T-helper 2 cell (primary cell): ENCODE measurements around the gene LEKR1.
A peak's percentile ranks its signal among the peaks of the same experiment; 100 is the strongest.
"Not testable (repeated sequence)": the region's sequence is repeated elsewhere in the genome, so short reads cannot be mapped to it uniquely, and the experiment has no call there.

Source experiments
- DNase-seq, 5 experiments: peaks; one replicate each; pipeline versions ENCODE4 v3.0.0 to v3.0.0-alpha.2; 2012 to 2022

Gene LEKR1

GRCh38 chr3:156910022-156910421 lies 83.9 kb downstream of the LEKR1 start:
- DNase-seq = no peak

- not testable (repeated sequence) for DNase-seq
Observed at GRCh38 chr3:156910831-156911230, 84.7 kb downstream of the LEKR1 start.

DNA sequence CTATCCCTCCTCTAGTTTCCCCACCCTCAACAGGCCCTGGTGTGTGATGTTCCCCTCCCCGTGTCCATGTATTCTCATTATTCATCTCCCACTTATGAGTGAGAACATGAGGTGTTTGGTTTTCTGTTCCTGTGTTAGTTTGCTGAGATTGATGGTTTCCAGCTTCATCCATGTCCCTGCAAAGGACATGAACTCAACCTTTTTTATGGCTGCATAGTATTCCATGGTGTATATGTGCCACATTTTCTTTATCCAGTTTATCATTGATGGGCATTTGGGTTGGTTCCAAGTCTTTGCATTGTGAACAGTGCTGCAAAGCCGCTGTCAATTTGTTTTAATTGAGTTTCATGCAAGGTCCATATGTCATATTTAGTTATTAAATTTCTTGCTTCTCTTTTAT lies 88.1 kb downstream of the LEKR1 start:
- not testable (repeated sequence) for DNase-seq

- DNase-seq = no peak
Observed at GRCh38 chr3:156915372-156915771, 89.2 kb downstream of the LEKR1 start.

DNA sequence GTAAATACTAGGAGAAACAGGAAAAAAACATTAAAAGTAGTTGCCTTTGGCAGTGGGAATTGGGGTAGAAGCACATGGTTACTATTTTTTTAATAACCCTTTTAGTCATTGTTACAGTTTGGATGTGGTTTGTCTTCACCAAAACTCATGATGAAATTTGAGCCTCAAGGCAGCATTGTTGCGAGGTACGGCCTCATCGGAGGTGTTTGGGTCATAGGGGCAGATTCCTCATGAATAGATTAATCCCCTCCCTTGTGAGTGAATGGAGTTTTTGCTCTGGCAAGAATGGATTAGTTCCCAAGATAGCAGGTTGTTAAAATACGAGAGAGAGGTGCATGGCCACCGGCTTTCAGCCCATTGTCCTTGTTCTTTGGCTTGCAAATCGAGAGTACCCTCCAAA lies 92.6 kb downstream of the LEKR1 start:
- no peak for DNase-seq

- DNase-seq = no peak
Observed at GRCh38 chr3:156919818-156920217, 93.7 kb downstream of the LEKR1 start.

DNA sequence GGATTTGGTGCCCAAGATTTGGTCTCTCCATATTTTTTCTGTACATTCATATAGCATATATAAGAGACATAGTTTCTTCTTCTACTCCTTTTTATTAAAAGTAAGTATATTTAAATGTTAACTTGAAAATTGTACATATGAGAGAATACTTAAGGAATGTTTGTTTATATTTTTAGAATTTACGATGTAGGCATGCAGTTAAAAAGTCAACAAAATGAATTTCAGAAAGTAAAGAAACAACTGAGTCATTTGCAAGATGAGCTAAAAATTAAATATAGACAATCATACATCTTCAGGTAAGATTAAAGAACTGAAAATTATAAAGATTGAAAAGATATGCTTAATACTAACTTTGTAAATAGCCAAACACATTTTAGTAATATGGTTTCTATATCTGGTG lies 94.2 kb downstream of the LEKR1 start:
- DNase-seq = no peak

GRCh38 chr3:156923349-156923748 lies 97.2 kb downstream of the LEKR1 start:
- DNase-seq = no peak

DNA sequence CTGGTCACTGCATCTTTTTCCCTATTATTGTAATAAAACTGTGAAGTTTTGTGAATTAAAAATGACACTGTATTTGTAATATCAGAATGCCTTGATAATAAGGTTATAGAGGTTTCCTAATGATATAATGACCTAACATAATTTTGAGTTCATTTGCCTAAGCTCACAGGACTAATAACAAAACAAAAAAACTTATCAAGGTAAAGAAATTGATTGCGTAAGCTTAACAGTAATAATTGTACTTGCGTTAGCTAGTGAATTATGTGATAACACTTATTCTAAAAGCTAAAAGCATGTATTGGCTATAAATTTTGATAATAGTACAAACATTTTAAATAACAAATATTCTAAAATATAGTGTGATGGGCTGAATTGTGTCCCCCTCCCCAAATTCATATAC lies 112.6 kb downstream of the LEKR1 start:
- no peak for DNase-seq

- no peak for DNase-seq
Observed at GRCh38 chr3:156939315-156939714, 113.2 kb downstream of the LEKR1 start.

GRCh38 chr3:156941311-156941710 lies 115.2 kb downstream of the LEKR1 start:
- no peak for DNase-seq

DNA sequence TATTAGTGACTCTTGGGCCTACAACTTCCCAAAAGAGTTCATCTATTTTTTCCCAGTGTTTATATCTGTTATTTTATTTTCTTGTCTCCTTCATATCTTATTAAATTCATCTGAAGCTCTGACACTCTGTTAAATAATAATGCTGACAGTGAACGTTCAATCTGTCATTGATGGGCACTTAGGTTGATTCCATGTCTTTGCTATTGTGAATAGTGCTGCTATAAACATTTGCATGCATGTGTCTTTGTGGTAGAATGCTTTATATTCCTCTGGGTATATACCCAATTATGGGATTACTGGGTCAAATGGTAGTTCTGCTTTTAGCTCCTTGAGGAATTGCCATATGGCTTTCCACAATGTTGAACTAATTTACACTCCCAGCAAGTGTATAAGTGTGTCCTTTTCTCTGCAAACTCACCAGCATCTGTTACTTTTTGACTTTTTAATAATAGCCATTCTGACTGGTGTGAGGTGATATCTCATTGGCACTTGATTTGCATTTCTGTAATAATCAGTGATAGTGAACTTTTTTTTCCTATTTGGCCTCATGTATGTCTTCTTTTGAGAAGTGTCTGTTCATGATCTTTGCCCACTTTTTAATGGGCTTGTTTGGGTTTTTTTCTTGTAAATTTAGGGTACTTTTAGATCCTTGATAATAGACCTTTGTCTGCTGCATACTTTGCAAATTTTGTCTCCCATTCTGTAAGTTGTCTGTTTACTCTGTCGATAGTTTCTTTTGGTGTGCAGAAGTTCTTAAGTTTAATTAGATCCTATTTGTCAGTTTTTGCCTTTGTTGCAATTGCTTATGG lies 122.5 kb downstream of the LEKR1 start:
- no peak for DNase-seq

GRCh38 chr3:156952011-156952410 lies 125.9 kb downstream of the LEKR1 start:
- DNase-seq = no peak

DNA sequence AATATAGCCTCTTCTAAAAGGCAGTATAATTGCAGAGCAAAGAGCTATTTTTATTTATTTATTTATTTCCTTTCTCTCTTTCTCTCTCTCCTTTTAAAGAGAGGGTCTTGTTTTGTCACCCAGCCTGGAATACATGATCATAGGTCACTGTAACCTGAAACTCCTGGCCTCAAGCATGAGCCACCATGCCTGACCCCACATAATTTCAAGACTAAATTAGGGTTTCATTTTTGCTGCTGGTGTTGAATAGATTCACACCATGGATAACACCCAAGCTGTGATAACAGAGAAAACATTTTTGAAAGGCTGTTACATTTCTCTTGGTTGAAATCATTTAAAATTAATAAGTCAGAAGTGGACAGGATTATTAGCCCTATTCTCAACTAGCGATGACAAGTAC lies 131.6 kb downstream of the LEKR1 start:
- no peak for DNase-seq

DNA sequence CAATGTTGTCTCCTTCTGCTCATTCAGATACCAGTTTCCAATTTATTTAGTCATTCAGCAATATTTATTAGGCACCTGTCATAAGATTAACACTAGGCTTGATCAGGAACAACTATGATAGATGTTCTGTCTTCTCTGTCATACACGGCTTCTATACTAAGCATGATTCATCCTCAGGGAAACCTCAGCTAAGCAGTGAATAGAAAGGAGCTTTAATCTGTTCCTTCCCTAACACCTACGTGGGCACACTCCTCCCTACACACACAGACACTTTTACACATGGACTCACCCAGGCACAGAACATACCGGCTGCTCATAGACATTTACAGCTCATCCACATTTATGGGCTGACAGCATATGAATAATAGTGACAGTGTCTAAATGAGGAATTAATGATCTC lies 136.9 kb downstream of the LEKR1 start:
- DNase-seq = no peak

GRCh38 chr3:156964577-156964976 lies 138.4 kb downstream of the LEKR1 start:
- no peak for DNase-seq

GRCh38 chr3:156966349-156966748 lies 140.2 kb downstream of the LEKR1 start:
- not testable (repeated sequence) for DNase-seq

- DNase-seq = no peak
Observed at GRCh38 chr3:156973954-156974353, 147.8 kb downstream of the LEKR1 start.

DNA sequence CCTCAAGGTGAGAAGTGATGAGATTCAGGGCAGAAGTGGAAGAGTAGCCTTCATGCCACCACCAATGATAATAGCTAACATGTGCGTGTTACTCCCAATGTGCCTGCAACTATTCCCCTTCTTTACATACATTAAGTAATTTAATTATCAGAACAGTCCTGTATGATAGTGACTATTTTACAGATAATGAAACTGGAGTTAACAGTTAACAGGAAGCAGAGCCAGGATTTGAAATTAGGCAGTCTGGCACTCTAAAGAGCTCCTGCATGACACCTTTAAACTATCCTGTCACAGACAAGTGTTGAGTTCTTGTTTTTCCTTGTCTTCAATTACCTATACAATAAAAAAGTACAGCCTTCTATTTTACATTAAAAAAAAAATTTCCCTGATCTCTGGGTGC lies 148.8 kb downstream of the LEKR1 start:
- DNase-seq = no peak

- no peak for DNase-seq
Observed at GRCh38 chr3:156975721-156976120, 149.6 kb downstream of the LEKR1 start.

DNA sequence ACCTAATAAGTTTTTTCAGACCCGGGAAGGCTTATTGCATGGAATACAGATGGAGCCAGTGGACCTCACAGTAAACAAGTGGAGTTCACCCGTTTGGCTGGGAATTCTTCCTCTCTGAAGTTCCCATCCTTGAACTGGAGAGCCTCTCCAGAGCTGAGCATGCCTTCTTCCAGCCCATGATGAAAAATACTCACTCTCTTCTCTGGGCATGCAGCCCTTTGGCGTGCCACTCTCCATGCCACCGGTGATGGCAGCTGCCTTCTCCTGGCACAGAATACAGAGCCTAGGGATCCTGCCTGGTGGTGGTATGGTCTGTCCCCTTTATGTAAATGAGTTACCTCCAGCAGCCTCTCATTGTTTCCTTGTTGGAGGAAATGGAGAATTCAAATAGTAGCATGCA lies 150.8 kb downstream of the LEKR1 start:
- no peak for DNase-seq

GRCh38 chr3:156978481-156978961 lies 152.4 kb downstream of the LEKR1 start:
- DNase-seq = peak in 1 of 5 experiments; percentile 41

DNA sequence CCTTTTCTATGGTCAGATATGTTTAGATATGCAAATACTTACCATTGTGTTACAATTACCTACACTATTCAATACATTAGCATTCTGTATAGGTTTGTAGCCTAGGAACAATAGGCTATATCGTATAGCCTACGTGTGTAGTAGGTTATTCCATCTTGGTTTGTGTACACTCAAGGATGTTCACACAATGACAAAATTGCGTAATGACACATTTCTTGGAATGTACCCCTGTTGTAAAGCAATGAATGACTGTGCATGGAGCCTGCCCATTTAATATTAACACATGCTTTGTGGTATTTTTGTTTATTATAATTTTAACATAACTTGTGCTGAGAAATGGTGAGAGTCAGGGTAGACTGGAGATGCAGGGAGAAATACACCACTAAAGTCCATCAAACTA lies 154.9 kb downstream of the LEKR1 start:
- DNase-seq = no peak

GRCh38 chr3:156983559-156983958 lies 157.4 kb downstream of the LEKR1 start:
- DNase-seq = no peak

GRCh38 chr3:156985711-156986110 lies 159.6 kb downstream of the LEKR1 start:
- DNase-seq = no peak
